ENCODE results near the gene BMP6.
A peak's percentile ranks its signal among the peaks of the same experiment; 100 is the strongest.

Gene BMP6

DNA sequence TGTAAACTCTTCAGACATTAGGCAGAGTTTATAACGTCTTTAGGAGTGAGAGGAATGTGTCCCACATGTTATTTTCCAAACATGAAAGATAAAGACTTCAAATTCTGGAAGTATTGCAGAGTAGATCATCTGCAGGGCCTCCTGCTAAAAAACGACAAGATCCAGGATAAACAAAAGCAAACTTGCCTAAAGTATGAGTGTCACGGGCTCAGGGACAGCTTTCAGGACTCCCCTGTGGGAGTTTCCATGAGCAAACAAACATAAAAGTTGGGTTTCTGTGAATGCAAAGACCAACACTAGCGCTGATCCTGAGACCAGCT, 107.8 kb downstream of the BMP6 start:
- FAIRE-seq, result no peak

- no peak for FAIRE-seq
Observed at GRCh38 chr6:7836371-7837026, 110.6 kb downstream of the BMP6 start.

- no peak for FAIRE-seq
Observed at GRCh38 chr6:7841781-7842468, 116.0 kb downstream of the BMP6 start.

GRCh38 chr6:7846966-7847818, 121.3 kb downstream of the BMP6 start:
- FAIRE-seq, result no peak

DNA sequence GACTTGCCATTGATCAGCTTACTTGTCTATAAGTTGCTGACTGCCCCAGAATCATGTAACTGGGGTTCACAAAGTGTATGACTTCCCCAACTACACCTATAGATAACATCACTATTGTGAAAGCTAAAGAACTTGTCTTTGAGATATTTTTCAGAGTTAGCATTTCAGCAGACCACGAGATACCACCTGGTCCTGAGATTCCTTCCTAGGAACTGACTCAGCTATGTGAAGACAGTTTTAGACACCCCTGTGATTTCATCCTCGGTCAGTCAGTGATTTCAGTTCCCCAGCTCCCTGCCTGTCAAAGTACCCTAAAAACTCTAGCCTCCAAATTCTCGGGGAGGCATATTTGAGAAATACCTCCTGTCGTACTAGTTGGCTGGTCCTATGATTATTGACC, 122.3 kb downstream of the BMP6 start:
- no peak for FAIRE-seq

DNA sequence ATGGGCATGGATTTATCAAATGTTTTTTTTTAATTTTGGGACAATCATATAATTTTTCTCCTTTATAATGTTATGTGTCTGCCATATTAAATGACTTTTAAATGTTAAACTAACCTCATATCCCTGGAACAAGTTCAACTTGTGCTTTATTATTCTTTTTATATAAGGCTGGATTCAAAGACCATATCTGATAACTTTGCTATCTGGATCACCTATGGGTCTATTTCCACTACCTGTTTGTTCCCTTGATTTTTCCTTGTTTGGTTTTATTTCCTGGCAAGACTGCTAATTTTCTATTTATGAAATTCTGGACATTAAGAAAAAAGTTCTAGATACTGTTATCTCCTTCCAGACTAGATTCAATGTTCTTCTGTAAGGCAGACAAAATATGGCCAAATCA, 125.9 kb downstream of the BMP6 start:
- peak; percentile 17 for FAIRE-seq

- FAIRE-seq, result no peak
Observed at GRCh38 chr6:7859591-7859990, 133.7 kb downstream of the BMP6 start.

GRCh38 chr6:7865781-7866180, 139.9 kb downstream of the BMP6 start:
- FAIRE-seq, result no peak

GRCh38 chr6:7866526-7866925, 140.6 kb downstream of the BMP6 start:
- FAIRE-seq, result no peak

- FAIRE-seq, result no peak
Observed at GRCh38 chr6:7868926-7869325, 143.0 kb downstream of the BMP6 start.

DNA sequence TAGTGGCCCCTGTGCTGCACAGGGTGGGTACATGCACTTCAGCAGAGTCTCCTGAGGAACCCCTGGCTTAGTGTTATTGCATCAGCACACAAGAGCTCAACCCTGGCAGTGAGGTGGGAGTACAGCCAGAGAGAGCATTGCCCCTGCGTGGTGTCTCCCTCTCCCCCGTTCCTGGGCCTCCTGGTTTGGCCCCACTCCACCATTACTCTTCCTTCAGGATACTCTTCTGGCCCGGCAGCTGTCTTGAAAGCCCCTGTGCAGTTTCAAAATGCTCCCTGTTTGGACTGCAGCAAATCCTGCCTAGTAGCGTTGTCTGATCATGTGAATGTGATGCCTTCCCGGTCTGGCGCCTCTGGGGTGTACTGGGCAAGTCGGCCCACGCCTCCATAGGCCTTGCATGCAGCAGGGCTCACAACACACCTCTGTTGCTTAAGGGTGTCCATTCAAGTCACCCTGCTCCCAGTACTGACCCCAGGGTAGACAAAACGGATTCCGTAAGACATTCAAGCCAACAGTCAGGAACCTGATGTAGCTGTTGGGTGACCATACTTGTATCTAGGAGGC, 152.6 kb downstream of the BMP6 start:
- FAIRE-seq, result no peak

- no peak for FAIRE-seq
Observed at GRCh38 chr6:7879043-7879442, 153.1 kb downstream of the BMP6 start.

- no peak for FAIRE-seq
Observed at GRCh38 chr6:7879579-7879978, 153.7 kb downstream of the BMP6 start.

- FAIRE-seq, result no peak
Observed at GRCh38 chr6:7879980-7880717, 154.2 kb downstream of the BMP6 start.

DNA sequence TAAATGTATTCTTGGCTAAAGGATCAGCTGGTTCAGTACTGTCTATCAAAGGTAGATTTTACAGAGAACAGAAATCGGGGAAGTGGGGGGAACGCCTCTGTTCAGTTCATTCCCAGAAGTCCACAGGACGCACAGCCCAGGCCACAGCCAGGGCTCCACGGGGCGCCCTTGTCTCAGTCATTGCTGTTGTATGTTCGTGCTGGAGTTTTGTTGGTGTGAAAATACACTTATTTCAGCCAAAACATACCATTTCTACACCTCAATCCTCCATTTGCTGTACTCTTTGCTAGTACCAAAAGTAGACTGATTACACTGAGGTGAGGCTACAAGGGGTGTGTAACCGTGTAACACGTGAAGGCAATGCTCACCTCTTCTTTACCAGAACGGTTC, 154.8 kb downstream of the BMP6 start:
- no peak for FAIRE-seq

GRCh38 chr6:7881765-7882500, 156.0 kb downstream of the BMP6 start:
- FAIRE-seq, result no peak

- FAIRE-seq, result no peak
Observed at GRCh38 chr6:7882505-7883257, 156.8 kb downstream of the BMP6 start.

- no peak for FAIRE-seq
Observed at GRCh38 chr6:7883381-7883780, 157.5 kb downstream of the BMP6 start.

- FAIRE-seq, result no peak
Observed at GRCh38 chr6:7886132-7886531, 160.2 kb downstream of the BMP6 start.

- FAIRE-seq, result no peak
Observed at GRCh38 chr6:7887278-7887991, 161.5 kb downstream of the BMP6 start.

Measured in G401.6 (cell line).